HEK293 (cell line): ENCODE measurements around the gene DCTN3.
A peak's percentile ranks its signal among the peaks of the same experiment; 100 is the strongest.

Source experiments
- GLI2 ChIP-seq: fragments of 450-650 bp; formaldehyde crosslinking; IDR thresholded peaks from 2 replicates; pipeline ENCODE4; 2017; ENCODE audit warnings: missing biosample characterization, missing genetic modification characterization, low read depth, borderline replicate concordance
- HOXC10 ChIP-seq: sonication (generic); formaldehyde crosslinking; IDR thresholded peaks from 2 replicates; pipeline ENCODE4 v1.8.1; 2023; ENCODE audit warnings: mild to moderate bottlenecking, missing genetic modification reagents
- OSR2 ChIP-seq: fragments of 450-650 bp; formaldehyde crosslinking; IDR thresholded peaks from 2 replicates; pipeline ENCODE4 v1.5.1; 2016; ENCODE audit warnings: missing biosample characterization, missing genetic modification characterization
- SETDB1 ChIP-seq: IDR thresholded peaks from one replicate; pipeline ENCODE4 v1.6.1; 2017; ENCODE audit warnings: mild to moderate bottlenecking, low read length, moderate library complexity, mixed read lengths; ENCODE audit not compliant: insufficient read length
- TRIM28 ChIP-seq: IDR thresholded peaks from 2 replicates; pipeline ENCODE4 v1.6.1; 2011; ENCODE audit warnings: low read length, control low read depth, borderline replicate concordance
- YY1 ChIP-seq: fragments of 450-650 bp; formaldehyde crosslinking; IDR thresholded peaks from 2 replicates; pipeline ENCODE4 v1.5.1; 2018; ENCODE audit warnings: missing biosample characterization, missing genetic modification characterization
- ZBTB21 ChIP-seq: fragments of 450-650 bp; formaldehyde crosslinking; IDR thresholded peaks from 2 replicates; pipeline ENCODE4 v1.5.1; 2017; ENCODE audit warnings: missing biosample characterization, missing genetic modification characterization
- ZNF157 ChIP-seq: fragments of 450-650 bp; formaldehyde crosslinking; IDR thresholded peaks from 2 replicates; pipeline ENCODE4 v1.5.1; 2016; ENCODE audit warnings: missing biosample characterization, missing genetic modification characterization
- ZNF571 ChIP-seq: fragments of 450-650 bp; formaldehyde crosslinking; IDR thresholded peaks from 2 replicates; pipeline ENCODE4 v1.5.0; 2017; ENCODE audit warnings: missing biosample characterization, missing genetic modification characterization
- ZNF585B ChIP-seq: fragments of 450-650 bp; formaldehyde crosslinking; IDR thresholded peaks from 2 replicates; pipeline ENCODE4 v1.5.1; 2016; ENCODE audit warnings: missing biosample characterization, missing genetic modification characterization
- ZNF76 ChIP-seq: fragments of 450-650 bp; formaldehyde crosslinking; IDR thresholded peaks from 2 replicates; pipeline ENCODE4; 2016; ENCODE audit warnings: low read depth, missing biosample characterization, missing genetic modification characterization, borderline replicate concordance
- TF ChIP-seq, protein P1 (sequence below): fragments of 450-650 bp; formaldehyde crosslinking; IDR thresholded peaks from 2 replicates; pipeline ENCODE4 v1.5.1; 2016; ENCODE audit warnings: missing biosample characterization, missing genetic modification characterization

DNA sequence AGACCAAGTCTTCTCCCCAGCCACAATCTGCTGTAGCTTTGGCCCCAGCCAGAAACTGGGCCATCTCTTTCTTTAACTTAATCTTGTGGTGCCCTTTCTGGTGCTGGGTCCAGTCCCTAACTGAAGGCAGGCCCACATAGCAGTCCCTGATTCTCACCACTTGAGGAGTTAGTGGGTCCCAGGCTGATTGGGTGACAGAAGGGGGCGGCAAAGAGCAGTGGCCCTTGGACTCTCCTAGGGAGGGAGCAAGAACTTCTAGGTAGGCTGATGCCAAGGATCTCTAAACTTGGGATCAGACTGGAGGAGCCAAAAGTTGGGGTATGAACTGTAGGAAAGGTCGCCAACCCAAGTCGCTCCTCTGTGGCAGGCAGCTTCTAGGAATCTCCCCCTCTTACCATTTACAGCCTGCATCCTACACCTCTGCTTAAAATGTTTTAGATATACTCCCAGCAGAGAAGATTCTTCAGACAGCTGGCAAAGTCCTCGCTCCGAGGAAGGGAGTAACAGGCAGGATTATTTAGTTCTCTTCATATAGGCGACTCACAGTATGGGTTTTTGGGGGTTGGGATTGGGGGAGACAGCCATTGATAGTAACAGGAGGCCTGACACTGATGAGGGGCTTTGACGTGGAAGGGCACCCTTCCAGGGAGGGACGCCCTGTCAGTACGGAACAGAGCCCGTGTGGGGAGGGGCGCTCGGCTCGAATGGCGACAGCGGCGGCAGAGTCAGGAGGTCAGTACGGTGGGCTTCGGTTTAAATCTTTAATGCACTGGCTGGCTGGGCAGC is 44.2 kb upstream of the DCTN3 start:
- TF ChIP-seq, protein P1, sequence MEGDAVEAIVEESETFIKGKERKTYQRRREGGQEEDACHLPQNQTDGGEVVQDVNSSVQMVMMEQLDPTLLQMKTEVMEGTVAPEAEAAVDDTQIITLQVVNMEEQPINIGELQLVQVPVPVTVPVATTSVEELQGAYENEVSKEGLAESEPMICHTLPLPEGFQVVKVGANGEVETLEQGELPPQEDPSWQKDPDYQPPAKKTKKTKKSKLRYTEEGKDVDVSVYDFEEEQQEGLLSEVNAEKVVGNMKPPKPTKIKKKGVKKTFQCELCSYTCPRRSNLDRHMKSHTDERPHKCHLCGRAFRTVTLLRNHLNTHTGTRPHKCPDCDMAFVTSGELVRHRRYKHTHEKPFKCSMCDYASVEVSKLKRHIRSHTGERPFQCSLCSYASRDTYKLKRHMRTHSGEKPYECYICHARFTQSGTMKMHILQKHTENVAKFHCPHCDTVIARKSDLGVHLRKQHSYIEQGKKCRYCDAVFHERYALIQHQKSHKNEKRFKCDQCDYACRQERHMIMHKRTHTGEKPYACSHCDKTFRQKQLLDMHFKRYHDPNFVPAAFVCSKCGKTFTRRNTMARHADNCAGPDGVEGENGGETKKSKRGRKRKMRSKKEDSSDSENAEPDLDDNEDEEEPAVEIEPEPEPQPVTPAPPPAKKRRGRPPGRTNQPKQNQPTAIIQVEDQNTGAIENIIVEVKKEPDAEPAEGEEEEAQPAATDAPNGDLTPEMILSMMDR (tag by site-specific recombination): peak; percentile 79
- TF ChIP-seq YY1 (tag by site-specific recombination) (no peak), TRIM28 (no peak), ZNF157 (no peak), ZBTB21 (tag by site-specific recombination) (no peak), OSR2 (no peak), ZNF585B (tag by site-specific recombination) (no peak), ZNF571 (no peak), GLI2 (no peak), ZNF76 (tag by site-specific recombination) (no peak), SETDB1 (no peak), HOXC10 (CRISPR knock-in tag) (no peak)
